Measurements from ENCODE around the gene ITM2B. TPM values are rescaled to one million over a fixed set of nuclear protein-coding genes. Genes with fewer than 3 reads are reported as not detected.

Gene ITM2B
- total and polyA plus RNA-seq, 11 donors = 255 to 772 (median 489) TPM

DNA sequence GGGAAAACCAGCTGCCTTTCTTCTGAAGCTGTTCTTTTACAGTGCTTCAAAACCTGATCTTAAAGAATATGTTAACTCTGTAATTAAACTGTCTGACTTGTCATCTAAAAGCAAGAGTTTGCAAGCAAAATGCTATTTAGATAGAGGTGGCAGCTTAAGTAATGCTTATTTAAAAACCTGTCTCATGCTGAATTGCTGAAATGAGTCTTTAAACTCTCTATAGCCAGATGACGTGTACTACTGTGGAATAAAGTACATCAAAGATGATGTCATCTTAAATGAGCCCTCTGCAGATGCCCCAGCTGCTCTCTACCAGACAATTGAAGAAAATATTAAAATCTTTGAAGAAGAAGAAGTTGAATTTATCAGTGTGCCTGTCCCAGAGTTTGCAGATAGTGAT is 22.9 kb downstream of the ITM2B start:
- H3K36me3 ChIP-seq = peaks cover 0 to 79% (median 74%) of the 10 kb centered on the region in 9 donors
- no peak for DNase-seq
- peaks cover 6 to 65% (median 36%) of the 10 kb centered on the region in 12 donors for H3K4me1 ChIP-seq
- H3K27ac ChIP-seq = peak overlapping the region in 4 of 12 donors; percentile 0 to 20 (median 10)
- no peak for ATAC-seq
- 22 to 34% (median 29%) methylated on average over 1 of the region's 1 CpG for WGBS, 4 donors
- TF ChIP-seq POLR2A (IDR thresholded peaks at IDR 0.05) = no peak
- TF ChIP-seq, protein P1, sequence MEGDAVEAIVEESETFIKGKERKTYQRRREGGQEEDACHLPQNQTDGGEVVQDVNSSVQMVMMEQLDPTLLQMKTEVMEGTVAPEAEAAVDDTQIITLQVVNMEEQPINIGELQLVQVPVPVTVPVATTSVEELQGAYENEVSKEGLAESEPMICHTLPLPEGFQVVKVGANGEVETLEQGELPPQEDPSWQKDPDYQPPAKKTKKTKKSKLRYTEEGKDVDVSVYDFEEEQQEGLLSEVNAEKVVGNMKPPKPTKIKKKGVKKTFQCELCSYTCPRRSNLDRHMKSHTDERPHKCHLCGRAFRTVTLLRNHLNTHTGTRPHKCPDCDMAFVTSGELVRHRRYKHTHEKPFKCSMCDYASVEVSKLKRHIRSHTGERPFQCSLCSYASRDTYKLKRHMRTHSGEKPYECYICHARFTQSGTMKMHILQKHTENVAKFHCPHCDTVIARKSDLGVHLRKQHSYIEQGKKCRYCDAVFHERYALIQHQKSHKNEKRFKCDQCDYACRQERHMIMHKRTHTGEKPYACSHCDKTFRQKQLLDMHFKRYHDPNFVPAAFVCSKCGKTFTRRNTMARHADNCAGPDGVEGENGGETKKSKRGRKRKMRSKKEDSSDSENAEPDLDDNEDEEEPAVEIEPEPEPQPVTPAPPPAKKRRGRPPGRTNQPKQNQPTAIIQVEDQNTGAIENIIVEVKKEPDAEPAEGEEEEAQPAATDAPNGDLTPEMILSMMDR (IDR thresholded peaks at IDR 0.05) = no peak
- intact Hi-C loops (cut with DNase I) = loop anchor here in 1 of 10 donors (5.0 kb wide), 1 partner anchor 46 kb away; the partner anchor contains the start of gene RB1
- H3K4me3 ChIP-seq = no peak overlapping the region
- no peaks in the 10 kb centered on the region for H3K27me3 ChIP-seq
- no peaks in the 10 kb centered on the region for H3K9me3 ChIP-seq

DNA sequence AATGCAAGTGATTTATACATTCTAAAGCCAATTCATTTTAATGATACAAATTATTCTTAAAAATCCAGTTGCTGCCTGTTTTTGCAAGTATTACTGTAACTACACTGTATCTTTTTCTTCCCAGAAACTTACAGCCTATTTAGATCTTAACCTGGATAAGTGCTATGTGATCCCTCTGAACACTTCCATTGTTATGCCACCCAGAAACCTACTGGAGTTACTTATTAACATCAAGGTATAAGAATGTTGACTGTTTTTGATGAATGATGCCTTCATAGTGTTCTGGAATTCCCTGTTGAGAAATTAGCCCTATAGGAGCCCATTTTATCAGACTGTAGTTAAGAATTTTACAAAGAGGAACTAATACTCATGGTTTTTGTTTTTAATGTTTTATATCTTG is 25.0 kb downstream of the ITM2B start:
- no peaks in the 10 kb centered on the region for H3K27me3 ChIP-seq
- H3K36me3 ChIP-seq = peaks cover 0 to 99% (median 94%) of the 10 kb centered on the region in 9 donors
- TF ChIP-seq POLR2A (IDR thresholded peaks at IDR 0.05) = no peak
- TF ChIP-seq, protein P1 (IDR thresholded peaks at IDR 0.05) = no peak
- no peak overlapping the region for H3K27ac ChIP-seq
- intact Hi-C loops (cut with DNase I) = loop anchor here in 1 of 10 donors (5.0 kb wide), 1 partner anchor 44 kb away; the partner anchor contains the start of gene RB1
- H3K9me3 ChIP-seq = no peaks in the 10 kb centered on the region
- H3K4me3 ChIP-seq = no peak overlapping the region
- ATAC-seq (no peak), DNase-seq (no peak)
- H3K4me1 ChIP-seq = peaks cover 0 to 51% (median 19%) of the 10 kb centered on the region in 12 donors

DNA sequence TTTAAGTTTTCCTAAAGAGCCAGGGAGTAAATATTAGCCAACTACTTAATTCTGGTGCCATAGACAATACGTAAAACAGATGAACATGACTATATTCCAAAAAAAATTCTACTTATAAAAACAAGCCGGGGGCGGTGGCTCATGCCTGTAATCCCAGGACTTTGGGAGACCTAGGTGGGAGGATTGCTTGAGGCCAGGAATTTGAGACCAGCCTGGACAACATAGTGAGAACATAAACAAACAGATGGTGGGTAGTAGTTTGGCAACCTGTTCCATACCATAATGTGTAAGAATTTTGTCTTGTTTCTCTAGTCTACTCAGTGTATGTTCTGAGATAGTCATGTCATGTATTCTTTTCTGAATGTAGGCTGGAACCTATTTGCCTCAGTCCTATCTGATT is 25.4 kb downstream of the ITM2B start:
- Histone ChIP-seq H3K27me3 (no peaks in the 10 kb centered on the region), H3K36me3 (peaks cover 0 to 100% (median 98%) of the 10 kb centered on the region in 9 donors), H3K27ac (no peak overlapping the region), H3K4me1 (peaks cover 0 to 47% (median 15%) of the 10 kb centered on the region in 12 donors), H3K4me3 (no peak overlapping the region), H3K9me3 (no peaks in the 10 kb centered on the region)
- DNase-seq = no peak
- ATAC-seq = no peak
- intact Hi-C loops (cut with DNase I) = loop anchor here in 1 of 10 donors (5.0 kb wide), 1 partner anchor 44 kb away; the partner anchor contains the start of gene RB1
- TF ChIP-seq, protein P1 (IDR thresholded peaks at IDR 0.05) = no peak
- TF ChIP-seq POLR2A (IDR thresholded peaks at IDR 0.05) = no peak
- WGBS, 4 donors = 90 to 92% (median 91%) methylated on average over 3 of the region's 3 CpGs

DNA sequence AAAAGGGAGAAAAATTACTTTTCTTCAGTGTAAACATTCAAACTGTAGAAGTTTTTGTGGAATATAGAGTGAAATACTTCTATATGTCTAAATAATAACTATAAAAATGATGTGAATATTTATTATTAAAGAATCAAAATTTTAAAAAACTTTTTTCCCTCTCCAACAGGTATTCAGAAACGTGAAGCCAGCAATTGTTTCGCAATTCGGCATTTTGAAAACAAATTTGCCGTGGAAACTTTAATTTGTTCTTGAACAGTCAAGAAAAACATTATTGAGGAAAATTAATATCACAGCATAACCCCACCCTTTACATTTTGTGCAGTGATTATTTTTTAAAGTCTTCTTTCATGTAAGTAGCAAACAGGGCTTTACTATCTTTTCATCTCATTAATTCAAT is 28.0 kb downstream of the ITM2B start:
- Histone ChIP-seq H3K27me3 (no peaks in the 10 kb centered on the region), H3K4me3 (no peak overlapping the region), H3K27ac (no peak overlapping the region), H3K36me3 (peaks cover 0 to 100% (median 98%) of the 10 kb centered on the region in 9 donors), H3K9me3 (no peaks in the 10 kb centered on the region), H3K4me1 (peaks cover 0 to 54% (median 13%) of the 10 kb centered on the region in 12 donors)
- DNase-seq = no peak
- WGBS, 4 donors = 89 to 90% (median 89%) methylated on average over 4 of the region's 4 CpGs
- intact Hi-C loops (cut with DNase I) = no loop called here
- no peak for ATAC-seq
- TF ChIP-seq, protein P1 (IDR thresholded peaks at IDR 0.05) = no peak
- no peak for TF ChIP-seq POLR2A (IDR thresholded peaks at IDR 0.05)
